Measurements from ENCODE around the gene LPCAT1. TPM values are rescaled to one million over a fixed set of nuclear protein-coding genes. Genes with fewer than 3 reads are reported as not detected.
"Not testable (repeated sequence)": the region's sequence is repeated elsewhere in the genome, so short reads cannot be mapped to it uniquely, and the experiment has no call there.

Gene LPCAT1
- total RNA-seq, 1 donor from 2014 or later: 45.7 TPM

DNA sequence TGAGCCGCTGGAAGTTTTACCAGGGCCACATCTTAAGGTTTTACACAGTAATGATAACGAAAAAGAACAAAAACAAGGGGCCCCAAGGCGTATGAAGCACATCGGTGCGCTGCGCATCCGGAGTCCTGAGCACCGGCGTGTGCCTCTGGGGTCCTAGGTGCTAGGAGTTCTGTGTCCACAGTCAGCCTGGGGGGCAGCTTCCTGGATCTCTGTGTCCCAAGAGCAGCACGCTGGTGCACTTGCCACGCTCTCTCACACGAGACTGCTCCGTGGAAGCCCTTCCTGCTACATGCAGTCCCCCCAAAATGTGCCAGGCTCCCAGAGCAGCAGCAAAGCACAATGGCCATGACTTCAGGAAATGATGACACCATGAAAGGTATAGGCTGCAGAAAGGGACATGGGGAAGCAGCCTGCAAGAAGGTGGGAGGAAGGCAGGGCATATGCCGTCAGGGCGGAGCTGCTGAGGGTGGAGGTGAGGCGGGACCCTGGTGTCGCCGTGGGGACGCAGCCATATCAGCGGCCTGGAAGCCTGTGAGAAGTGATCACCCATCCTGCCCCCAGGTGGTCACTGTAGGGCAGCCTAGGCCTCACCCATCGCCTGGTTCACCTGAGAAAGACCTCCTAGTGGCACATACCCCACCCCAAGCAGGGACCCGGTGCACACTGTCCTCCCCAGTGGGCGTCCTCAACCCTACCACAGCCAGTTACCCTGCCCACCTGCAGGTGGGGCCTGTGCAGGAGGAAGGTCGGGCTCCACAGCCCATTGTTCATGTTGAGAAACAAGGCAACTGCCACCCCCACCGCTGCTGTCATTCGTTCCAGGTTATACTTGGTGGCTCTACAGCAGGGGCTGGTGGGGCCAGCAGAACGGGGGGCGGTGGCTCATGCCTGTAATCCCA lies 54.9 kb downstream of the LPCAT1 start:
- DNase-seq (ENCODE audit: low spot score): no peak

DNA sequence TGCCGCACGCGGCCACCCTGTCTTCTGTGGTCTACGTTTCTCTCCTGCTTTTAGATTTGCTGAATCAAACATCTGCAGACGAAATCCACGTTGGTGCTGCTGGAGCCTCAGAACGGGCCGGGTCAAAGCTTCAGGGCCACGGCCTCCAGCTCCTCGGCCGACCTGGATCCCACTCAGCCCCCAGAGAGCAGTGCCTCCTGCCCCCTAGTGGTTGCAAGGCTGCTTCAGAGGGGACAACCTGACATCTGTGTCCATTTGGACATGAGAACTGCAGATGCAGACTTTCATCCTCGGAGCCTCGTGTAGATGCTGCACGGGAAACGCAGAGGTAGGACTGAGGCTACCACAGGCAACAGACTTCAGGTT lies 55.5 kb downstream of the LPCAT1 start:
- DNase-seq (ENCODE audit: low spot score): no peak

DNA sequence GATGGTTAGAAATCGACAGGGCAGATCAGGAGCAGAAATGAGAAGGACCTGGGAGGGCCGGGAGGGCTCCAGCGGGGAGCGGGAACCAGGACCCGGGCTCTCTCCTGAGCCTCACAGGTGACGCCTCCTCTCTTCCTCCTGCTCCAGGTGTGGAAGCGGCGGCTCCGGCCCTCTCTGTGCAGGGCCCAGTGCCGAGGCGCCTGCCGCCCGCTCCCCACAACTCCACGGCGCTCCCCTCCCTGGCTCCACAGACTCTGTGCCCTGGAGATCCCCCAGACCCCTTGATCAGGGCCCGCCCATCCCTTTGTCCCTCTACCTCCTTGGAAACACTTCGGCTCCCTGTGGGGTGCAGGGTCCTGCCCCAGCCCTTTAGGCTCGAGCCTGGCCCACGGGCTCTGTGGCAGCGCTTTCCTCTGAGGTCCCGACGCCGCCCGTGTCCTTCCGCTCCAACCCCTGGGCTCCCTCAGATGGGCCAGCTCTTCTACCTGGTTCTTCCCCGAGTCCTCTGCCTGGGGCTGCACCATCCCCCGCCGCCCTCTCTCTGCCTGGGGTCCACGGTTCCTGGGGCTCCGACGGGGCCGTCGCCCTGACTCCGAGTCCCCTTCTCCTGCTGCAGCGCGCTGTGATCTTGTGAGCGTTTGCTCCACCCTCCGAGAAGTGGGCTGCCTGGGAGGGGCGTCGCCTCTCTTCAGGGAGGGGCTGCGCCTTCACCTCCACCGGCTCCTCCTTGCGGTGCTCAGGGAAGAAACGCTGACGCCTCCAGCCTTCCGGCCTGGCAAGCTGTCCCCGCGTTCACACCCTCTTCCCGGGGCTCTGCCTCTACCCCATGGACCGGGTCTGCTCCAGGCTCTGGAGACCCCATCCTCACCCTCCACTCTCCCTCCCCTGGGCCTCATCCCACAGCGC lies 56.2 kb downstream of the LPCAT1 start:
- DNase-seq (ENCODE audit: low spot score): no peak

DNA sequence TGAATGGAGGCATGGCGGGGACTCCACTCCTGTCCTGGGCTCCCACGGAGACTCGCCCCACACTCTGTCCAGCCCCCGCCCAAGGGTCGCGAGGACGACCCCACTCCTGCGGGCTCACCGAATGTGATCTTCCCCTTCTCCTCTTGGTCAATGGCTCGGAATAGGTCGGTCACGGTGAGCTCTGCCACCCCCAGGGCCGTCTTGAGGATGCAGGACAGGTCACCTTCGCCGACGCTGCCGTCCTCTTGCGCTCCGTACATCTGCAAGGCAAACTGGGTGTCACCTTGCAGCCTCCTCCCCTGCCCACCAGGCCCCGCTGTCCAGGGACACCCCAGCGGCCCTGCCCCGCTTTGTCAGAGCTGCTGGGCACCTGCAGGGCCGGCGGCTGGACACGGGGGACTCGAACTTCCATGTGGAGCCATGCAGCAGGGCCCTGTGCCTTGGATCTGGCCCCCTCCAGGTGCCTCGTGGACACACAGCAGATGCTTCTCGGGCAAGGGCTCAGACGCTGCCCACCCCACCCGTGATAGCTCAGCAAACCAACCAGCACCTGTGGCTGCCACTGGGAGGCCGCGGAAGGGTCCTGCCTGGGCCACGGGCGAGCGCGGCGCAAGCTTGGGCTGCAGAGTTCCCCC lies 57.0 kb downstream of the LPCAT1 start:
- DNase-seq (ENCODE audit: low spot score): no peak

DNA sequence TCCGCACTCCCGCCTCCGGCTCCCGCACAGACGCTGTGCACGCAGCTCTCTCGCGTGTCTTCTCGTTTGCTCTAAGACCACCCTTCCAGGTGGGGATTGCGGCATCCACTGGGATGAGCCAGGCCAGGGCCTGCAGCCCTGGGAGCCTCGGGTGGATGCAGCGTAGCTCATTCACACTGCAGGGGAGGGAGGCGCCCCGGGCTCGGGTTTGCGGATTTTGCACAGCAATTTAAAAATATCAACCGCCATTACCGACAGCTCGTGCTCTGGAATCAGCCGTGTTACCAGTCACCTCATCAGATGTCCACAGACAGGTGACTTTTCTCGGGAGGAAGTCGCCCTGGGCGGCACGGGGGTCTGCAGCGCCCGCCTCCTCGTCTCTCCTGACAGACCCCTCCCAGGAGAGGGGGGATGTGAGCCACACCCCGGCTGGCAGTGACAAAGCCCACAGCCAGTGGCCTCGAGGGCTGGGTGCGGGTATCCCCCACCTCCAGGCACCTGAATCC lies 57.7 kb downstream of the LPCAT1 start:
- DNase-seq (ENCODE audit: low spot score): no peak

DNA sequence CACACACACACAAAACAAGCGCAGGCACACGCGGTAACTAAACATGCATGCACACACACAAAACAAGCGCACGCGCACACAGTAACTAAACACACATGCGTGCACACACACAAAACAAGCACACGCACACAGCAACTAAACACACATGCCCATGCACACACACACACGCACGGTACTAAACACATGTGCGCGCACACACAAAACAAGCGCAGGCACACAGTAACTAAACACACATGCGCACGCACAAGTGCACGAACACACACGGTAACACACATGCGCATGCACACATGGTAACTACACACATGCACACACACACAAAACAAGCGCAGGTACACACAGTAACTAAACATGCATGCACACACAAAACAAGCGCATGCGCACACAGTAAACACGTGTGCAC lies 58.6 kb downstream of the LPCAT1 start:
- peak; percentile 51 for DNase-seq (ENCODE audit: low spot score)

DNA sequence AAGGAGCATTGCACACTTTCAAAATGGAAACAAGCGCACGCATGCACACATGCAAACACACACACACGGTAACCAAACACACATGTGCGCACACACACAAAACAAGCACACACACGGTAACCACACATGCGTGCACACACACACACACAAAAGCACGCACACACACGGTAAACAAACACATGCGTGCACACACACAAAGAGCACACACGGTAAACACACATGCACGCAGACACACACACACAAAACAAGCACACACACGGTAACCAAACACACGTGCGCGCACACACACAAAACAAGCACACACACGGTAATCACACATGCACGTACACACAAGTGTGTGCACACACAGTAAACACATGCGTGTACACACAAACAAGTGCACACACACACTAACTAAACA lies 59.2 kb downstream of the LPCAT1 start:
- no peak for DNase-seq (ENCODE audit: low spot score)

DNA sequence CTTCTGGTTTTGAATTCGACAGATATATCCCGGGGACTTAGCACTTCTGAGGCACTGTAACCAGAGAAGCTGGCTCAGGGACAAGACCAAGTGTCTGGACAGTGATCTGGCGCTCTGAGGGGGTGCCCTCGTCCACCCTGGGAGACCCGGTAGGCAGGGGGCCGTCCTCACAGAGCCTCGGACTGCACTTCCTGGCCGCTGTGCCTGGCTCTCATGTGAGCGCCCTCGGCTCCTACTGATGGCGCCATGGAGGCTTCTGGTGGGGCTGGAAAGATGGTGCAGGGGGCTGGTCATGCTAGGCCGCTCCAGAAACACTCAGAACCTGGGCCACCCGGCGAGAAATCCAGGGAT lies 59.7 kb downstream of the LPCAT1 start:
- DNase-seq (ENCODE audit: low spot score): peak; percentile 76

DNA sequence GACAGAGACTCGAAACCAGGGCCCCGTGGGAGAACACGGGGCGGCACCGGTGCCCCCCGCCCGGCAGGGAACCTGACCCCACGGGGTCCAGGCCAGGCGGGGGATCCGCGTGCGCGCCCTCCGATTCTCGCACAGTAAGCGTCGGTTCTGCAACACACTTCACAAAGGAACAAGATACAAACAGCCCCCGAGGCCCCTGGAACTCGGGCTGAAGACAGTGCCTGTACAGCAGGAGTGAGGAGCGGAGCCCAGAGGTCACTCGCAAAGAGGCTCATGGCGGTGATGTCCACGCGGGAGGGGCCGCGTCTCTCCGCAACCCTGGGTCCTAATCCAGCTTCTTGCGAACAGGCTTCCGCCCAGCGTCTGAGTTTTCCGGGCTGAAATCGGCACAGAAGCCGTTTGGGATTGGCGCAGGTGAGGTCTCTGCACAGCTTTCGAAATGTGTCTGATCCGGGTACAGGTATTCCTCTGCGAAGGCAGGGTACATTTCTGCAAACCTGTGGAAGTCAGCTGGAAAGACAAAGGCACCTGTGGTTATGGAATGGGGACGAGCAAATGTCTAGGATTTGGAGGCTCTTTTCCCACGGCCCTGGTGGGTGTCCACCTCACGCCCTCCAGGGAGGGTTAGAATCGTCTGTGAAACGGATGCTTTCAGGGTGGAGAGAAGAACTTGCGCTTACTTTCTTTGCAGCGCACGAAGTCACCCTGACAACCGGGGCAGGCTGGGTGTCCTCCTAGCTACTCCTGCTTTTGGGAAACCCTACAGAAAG lies 60.2 kb downstream of the LPCAT1 start:
- DNase-seq (ENCODE audit: low spot score): peak; percentile 85

DNA sequence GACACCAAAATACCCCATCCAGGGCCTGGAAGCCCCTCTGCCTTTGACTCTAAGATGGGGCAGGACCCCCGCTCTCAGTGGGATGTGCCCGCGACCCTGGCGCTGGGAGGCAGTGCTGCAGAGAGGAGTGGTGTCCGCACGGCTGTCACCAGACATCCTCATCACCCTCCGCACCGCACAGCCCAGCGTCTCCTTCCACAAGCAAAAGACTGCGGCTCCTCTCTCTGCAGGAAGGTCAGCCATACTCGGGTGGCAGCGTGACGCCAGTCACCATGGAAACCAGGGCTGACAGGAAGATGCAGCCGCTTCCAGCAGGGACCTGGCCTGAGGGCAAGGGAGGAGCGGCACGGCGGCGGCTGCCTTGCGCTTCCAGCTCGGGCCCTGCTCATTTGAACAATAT lies 61.4 kb downstream of the LPCAT1 start:
- peak; percentile 87 for DNase-seq (ENCODE audit: low spot score)

DNA sequence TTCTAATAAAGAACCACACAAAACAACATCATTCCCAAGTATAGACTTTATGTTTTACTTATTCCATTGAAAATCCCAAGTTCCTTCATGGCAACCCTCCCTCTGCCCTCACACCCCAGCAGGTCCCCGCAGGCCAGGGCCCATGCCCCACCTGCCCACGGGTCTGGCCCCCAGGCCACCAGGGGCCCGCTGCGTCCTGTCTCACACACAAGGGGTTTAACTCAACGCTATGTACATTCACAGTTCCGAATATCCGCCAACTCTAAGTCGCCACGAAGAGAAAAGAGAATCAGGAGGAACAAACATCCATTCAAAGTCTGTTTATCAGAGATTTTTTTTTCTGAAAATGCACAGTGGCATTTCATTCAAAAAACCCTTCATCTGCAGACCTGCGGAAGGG lies 62.4 kb downstream of the LPCAT1 start:
- peak; percentile 60 for DNase-seq (ENCODE audit: low spot score)

DNA sequence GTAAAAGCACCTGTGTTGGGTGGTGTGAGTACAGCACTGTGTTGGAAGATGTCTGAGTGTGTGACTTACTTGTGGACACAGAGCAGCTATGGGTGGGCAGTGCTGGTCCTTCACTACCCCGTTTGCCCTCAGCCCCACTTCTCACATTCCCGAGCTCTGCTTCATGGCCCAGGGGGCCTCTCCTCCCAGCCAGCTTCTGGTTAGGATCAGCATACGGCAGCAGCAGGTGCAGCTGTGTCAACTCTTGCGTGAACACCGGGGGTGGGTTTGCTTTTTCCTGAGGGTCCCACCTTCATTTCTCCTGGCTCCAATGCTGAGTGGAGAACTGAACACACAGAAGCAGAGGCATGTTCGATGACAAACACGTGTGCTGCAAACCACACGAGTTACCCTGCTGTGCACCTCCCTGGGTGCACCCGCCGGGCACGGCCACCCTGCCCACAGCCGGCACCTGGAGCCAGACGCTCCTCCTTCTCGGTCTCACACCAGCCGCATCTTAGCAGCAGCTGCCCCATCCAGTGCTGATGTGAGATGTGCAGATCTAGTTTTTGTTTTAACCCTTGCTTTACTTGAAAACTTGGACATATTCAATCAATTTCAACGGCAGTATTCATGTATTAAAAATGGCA lies 63.6 kb downstream of the LPCAT1 start:
- peak; percentile 55 for DNase-seq (ENCODE audit: low spot score)

DNA sequence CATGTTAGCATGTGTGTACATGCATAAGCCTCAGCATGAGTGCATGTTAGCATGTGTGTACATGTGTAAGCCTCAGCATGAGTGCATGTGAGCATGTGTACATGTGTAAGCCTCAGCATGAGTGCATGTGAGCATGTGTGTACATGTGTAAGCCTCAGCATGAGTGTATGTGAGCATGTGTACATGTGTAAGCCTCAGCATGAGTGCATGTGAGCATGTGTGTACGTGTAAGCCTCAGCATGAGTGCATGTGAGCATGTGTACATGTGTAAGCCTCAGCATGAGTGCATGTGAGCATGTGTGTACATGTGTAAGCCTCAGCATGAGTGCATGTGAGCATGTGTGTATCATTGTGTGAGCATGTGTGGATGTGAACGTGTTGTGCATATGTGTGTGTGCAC lies 64.3 kb downstream of the LPCAT1 start:
- DNase-seq (ENCODE audit: low spot score): not testable (repeated sequence)

DNA sequence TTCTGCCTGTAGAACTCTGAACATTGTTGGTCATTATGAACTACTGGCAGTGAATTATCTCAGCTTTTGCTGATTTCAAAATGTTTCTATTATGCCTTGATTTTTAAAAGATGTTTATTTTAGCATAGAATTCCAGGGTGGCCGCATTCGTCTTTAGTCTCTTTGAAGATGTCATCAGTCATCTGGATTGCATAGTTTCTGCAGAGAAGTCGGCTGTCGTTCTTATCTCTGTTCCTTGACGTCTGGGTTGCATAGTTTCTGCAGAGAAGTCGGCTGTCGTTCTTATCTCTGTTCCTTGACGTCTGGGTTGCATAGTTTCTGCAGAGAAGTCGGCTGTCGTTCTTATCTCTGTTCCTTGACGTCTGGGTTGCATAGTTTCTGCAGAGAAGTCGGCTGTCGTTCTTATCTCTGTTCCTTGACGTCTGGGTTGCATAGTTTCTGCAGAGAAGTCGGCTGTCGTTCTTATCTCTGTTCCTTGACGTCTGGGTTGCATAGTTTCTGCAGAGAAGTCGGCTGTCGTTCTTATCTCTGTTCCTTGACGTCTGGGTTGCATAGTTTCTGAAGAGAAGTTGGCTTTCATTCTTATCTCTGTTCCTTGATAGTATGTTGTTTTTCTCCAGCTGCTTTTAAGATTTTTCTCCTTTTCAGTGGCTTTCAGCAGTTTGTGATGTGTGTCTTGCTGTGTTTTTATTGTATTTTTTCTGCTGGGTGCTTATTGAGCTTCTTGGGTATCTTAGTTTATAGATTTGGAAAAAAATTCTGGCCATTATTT lies 67.5 kb downstream of the LPCAT1 start:
- DNase-seq (ENCODE audit: low spot score): not testable (repeated sequence)

DNA sequence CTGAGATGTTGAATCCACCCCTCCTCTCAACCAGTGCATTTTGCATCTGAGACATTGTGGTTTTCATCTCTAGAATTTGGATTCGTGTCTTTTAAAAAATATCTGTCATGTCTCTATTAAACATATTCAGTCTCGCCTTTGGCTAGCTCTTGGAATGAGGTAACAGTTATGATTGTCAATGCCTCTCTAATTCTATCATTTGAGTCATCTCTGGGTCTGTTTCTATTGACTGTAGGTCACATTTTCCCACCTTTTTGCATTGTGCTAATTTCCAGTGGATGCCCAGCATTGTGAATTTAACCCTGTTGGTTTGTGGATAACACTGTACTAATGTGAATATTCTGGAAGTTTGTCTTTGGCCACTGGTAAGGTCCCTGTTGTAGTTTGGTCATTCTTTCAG lies 70.1 kb downstream of the LPCAT1 start:
- DNase-seq (ENCODE audit: low spot score): no peak

DNA sequence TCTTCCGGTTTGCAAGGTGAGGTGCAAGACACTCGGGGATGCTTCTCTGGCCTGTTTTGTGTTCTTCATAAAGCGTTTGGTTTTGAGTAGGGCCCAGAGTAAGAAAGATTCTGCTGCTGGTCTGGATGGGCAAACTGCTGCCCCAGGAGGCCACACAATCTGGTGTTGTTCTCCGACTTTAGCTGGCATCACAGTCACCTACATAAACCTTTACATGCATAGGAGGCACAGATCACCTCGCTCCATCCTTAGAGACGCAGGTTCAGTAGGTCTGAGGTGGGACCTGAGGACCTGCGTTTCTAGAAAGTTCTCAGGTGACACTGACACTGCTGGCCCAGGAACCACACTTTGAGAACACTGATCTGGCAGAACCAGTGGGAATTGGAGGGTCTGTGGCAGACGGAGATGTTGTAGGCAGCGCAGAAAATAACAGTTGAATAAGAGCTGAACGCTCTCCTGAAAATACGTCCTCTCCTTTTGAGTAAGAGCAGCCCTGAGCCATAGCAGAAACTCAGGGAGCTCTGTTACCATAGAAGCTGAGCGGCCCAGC lies 74.6 kb downstream of the LPCAT1 start:
- peak; percentile 72 for DNase-seq (ENCODE audit: low spot score)

DNA sequence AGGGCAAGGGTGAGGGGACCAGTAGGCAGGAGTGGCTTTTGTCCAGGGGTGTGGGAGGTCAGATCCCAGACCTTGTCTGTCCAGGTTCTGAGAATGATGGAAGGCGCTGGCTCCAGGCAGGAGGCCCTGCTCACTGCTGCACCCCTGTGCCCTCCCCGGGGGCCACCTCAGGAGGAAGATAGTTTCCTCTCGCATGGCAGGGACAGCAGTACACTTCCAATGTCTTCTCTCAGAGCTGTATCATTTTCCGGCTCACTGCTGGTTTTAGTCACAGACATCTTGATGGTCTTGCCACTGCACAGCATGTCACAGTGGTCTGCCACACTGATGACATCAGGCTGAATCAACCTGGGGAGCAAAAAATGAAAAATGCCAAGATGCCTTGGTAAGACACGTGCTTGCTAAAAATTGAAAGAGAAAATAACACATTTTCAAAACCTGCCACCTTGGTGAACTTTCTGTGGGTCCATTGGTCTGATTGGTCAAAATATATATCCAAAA lies 75.2 kb downstream of the LPCAT1 start:
- DNase-seq (ENCODE audit: low spot score): peak; percentile 47

DNA sequence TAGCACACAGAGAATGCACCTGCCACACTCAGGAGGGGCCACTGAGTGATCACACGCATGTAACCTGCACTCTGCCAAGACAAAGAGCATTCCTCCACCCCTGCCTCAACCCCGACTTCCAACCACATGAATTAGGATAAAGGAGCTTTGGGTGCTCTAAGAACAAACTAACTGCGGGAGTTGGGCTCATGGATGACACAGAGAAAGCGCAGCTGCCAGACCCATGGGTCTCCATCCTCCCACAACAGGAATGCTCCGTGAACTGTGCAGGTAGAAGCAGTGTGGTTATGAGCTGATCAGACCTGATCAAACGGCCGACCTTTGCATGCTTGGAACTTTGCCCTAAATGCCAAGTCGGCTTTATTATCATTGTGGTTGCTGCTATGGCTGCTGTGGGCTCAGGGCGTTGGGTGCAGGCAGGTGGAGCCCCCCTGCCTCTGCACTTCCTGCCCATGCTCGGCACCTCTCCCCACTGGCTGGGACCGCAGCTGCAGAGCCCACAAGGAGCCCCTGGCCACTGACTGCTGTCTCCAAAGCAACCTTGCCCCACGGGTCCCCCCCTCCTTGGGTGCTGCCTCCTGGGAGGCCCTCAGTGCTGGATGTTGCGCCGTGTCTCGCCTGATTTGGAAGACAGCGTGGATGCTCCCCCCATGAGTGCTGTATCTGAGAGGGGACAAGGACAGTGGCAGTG lies 75.9 kb downstream of the LPCAT1 start:
- peak; percentile 83 for DNase-seq (ENCODE audit: low spot score)

All from mesenteric fat pad (tissue), 1 donor.